ENCODE results near the gene DIPK1C.
A peak's percentile ranks its signal among the peaks of the same experiment; 100 is the strongest.
"Not testable (repeated sequence)": the region's sequence is repeated elsewhere in the genome, so short reads cannot be mapped to it uniquely, and the experiment has no call there.

DIPK1C gene

GRCh38 chr18:74457043-74457724 lies at the start of gene DIPK1C:
TSS of gene DIPK1C (minus strand) at chr18:74457308. CDS start at chr18:74457259, 49 bp downstream.
- DNase-seq = no peak

GRCh38 chr18:74506448-74507084 lies 49.5 kb upstream of the DIPK1C start:
- DNase-seq = no peak

- DNase-seq = no peak
Observed at GRCh38 chr18:74505776-74506175, 48.7 kb upstream of the DIPK1C start.

- DNase-seq = no peak
Observed at GRCh38 chr18:74503137-74503536, 46.0 kb upstream of the DIPK1C start.

- DNase-seq = no peak
Observed at GRCh38 chr18:74501386-74501785, 44.3 kb upstream of the DIPK1C start.

GRCh38 chr18:74500774-74501173 lies 43.7 kb upstream of the DIPK1C start:
- DNase-seq = not testable (repeated sequence)

GRCh38 chr18:74500372-74500771 lies 43.3 kb upstream of the DIPK1C start:
- no peak for DNase-seq

GRCh38 chr18:74499633-74500032 lies 42.5 kb upstream of the DIPK1C start:
- no peak for DNase-seq

- no peak for DNase-seq
Observed at GRCh38 chr18:74498712-74499627, 41.9 kb upstream of the DIPK1C start.

GRCh38 chr18:74497778-74498177 lies 40.7 kb upstream of the DIPK1C start:
- DNase-seq = no peak

- DNase-seq = no peak
Observed at GRCh38 chr18:74497324-74497676, 40.2 kb upstream of the DIPK1C start.

GRCh38 chr18:74496508-74497323 lies 39.6 kb upstream of the DIPK1C start:
- peak; percentile 32 for DNase-seq

- DNase-seq = peak; percentile 97
Observed at GRCh38 chr18:74495581-74496507, 38.7 kb upstream of the DIPK1C start, which contains the start of gene CNDP2. TSS of gene CNDP2 (plus strand) at chr18:74496363. CDS start at chr18:74499974, 3,611 bp downstream.

- DNase-seq = no peak
Observed at GRCh38 chr18:74494514-74494913, 37.4 kb upstream of the DIPK1C start.

GRCh38 chr18:74493689-74494088 lies 36.6 kb upstream of the DIPK1C start:
- DNase-seq = peak; percentile 83

- no peak for DNase-seq
Observed at GRCh38 chr18:74492259-74492658, 35.2 kb upstream of the DIPK1C start.

GRCh38 chr18:74489676-74490075 lies 32.6 kb upstream of the DIPK1C start:
- no peak for DNase-seq

GRCh38 chr18:74488864-74489263 lies 31.8 kb upstream of the DIPK1C start:
- no peak for DNase-seq

- no peak for DNase-seq
Observed at GRCh38 chr18:74488354-74488753, 31.2 kb upstream of the DIPK1C start.

GRCh38 chr18:74486119-74486849 lies 29.2 kb upstream of the DIPK1C start:
- no peak for DNase-seq

GRCh38 chr18:74482697-74483096 lies 25.6 kb upstream of the DIPK1C start:
- no peak for DNase-seq

Measured in NCI-H526 treated with DMSO at 0.1 percent for 48 hours (cell line).